Hematopoietic multipotent progenitor cell treated with erythropoietin and hydrocortisone succinate and interleukin-3 and kit ligand, for 4 days (in vitro differentiated cells): Measurements from ENCODE around the gene BAD.

ENCODE experiments used
- DNase-seq: peaks from one replicate; pipeline ENCODE4 v3.0.0-alpha.2; 2015

The BAD gene

DNA sequence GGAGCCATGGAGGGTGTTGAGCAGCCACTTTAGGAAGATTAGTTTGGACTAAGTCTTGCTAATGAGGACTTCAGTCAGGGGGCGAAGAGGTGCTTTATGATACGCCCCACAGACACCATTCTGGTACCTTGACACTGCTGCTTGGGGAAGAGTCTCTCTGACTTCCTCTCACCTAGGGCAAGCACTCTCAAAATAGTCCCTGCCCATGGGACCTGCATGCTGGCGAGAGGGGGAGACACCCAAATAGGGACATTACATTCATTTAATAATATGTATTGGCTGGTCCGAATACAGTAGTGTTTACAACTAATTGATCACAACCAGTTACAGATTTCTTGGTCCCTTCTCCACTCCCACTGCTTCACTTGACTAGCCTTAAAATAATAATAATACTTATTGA, 11.3 kb upstream of the BAD start:
- DNase-seq = no peak

DNA sequence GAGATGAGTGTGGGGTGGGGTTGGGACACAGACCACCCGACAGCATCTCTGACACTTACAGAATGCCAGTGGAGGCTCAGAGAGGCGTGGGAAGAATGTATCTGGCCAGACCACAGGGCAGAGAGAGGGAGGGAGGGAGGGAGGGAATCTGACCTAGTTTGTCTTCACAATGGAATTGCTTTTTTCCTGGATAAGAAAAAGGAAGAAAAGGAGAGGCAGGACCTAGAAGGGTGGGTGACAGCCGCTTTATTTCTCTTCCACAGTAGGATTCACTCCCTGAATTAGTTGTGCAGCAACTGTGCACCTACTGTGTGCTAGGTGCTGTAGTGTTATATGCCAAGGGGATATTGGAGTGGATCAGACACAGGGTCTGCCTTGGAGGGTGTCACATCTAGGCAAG, 10.3 kb upstream of the BAD start:
- DNase-seq = no peak

DNA sequence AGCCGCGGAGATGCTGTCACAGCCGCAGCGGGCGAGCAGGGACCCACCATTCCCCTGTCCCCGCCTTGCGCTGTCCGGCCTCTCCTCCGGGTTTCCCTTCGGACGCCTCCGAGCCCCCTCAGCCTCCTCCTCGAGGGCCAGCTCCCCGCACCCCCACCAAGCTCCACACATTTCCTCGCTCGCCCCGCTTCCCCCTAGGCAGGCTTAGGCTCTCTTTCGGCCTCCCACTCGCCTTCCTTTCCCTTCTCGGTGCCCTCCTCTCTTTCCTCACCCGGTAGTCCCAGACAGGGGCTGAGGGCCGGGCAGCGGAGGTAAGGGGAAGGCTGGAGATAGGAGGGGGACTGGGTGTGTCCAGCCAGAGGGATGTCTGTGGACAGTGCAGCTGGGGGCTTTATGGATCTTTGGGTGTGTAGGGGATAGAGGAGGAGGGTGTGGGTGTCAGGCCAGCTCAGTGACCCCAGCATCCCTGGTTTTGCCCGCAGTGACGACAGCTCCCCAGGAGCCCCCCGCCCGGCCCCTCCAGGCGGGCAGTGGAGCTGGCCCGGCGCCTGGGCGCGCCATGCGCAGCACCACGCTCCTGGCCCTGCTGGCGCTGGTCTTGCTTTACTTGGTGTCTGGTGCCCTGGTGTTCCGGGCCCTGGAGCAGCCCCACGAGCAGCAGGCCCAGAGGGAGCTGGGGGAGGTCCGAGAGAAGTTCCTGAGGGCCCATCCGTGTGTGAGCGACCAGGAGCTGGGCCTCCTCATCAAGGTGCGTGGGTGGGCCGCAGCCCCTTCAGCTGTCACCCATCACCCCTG, 8.2 kb upstream of the BAD start:
- DNase-seq = no peak

DNA sequence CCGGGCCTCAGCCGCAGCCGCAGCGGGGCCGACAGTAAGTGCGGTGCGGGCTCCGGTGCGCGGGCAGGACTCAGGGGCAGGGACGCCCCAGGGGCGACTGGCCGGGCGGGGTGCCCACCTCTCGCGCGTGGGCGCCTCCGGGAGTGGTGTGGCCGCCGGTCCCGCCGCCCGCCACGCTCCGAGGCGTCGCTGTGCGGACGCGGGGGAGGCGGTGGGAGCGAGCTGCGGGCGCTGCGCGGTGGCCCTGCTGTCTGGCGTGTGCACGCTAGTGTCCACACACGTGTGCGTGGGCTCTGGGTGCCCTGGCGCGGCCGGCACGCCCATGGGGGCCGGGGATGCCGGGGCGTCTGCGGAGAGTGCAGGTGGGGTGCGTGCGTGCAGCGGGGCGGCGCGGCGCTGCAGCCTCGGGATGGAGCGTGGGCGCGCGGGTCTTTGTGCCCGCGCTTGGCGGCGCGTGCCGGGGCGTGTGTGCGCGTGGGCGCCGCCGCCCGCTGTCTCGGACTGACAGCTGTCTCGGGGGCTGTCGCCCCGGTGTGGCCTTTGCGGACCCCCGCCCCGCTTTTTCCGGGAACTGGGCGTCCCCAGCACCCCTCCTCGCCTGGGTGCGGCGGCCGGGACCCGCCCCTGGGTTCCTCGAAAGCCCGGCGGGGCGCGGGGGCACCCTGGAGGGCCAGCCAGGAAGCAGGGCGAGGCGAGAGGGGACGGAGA, 7.4 kb upstream of the BAD start:
- no peak for DNase-seq

DNA sequence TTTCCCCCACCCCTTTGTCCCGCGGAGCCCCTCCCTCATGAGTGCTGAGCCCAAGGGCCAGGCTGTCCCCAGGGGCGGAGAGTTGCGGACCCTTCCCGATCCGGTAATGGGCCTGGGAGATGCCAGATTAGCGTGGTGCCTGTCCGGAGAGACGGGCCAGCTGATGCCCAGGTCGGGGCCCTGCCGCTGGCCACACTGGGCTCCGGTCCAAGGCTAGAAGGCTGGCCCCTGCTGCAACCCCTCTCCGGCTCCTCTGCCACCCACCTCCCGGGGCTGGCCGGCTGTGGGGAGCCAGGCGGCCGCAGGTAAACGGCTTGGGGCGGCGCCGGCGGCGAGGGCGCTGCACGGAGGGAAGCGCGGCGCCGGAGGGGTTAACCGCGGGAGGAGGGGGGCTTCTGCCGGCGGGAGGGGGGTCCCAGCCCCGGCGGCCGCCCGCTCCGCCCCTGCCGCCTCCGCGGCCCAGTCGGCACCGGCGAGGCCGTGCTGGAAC, 6.8 kb upstream of the BAD start, which contains the start of gene KCNK4:
Gene KCNK4, plus strand, starts transcription at position 41 of the 490 bp plus-strand sequence. CDS start 1,717 bp downstream, outside the sequence.
- no peak for DNase-seq

DNA sequence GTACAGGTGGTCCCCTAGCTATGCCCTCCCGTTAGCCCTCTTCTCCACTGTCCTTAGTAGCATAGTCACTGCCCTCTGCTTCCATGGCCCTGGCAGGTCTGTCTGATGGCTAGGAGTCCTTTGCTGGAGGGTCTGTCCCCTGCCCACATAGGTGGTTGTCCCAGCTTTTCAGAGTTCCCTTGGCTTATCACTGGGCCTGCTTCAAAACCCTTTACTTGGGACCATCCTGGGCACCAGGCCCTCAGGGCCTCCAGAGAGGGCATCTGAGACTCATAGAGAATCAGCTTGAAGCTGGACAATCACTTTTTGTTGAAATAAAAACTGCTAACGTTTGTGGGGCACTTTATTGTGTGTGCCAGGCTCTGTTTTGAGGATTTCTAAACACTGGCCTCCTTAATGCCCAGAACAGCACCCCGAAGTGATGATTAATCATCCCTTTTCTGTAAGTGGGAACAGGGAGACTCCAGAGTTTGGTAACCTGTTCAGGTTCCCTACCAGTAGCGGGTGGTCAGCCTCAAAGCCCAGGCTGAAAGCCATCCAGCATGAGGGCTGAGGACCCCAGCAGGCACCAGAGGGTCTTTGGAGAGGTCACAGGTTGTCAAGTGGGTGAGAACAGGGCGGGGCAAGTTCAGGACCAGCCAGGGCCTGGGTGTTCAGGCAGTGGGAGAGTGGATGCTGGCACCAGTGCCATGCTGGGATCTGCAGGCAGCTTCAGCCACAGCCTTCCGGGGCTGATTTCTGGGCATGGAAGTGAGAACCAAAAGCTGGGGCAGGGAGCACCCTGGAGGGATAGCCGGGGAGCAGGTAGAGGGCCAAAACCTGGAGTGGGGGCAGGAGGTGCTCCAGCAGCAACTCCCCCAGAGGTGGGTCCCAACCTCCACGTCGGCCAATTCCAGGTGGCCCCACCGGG, 6.1 kb upstream of the BAD start:
- no peak for DNase-seq

DNA sequence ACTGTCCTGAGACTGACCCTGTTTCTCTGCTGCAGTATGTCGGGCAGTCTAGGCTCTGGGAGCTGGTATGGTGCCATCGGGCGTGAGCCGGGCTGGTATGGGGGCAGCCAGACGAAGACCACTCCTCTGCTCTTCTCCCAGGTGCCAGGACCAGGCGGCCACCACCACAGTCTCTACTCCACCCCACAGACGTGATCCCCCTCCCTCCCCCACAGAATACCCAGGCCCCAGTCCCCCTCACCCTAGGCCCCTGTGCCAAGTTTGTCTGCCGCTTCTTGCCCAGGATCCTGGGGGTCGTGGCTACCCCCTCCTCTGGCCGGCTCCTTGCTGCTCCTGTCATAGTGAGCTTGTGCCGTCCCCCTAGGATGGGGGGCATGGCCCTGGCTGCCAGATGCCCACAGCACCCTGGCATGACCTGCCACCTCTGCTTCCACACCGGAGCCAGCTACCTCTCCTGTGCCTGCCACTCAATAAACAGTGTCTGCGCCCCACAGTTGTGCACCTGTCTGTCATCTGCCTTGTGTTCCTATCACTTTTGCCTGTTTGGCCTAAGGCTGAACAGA, 4.6 kb upstream of the BAD start:
- no peak for DNase-seq

DNA sequence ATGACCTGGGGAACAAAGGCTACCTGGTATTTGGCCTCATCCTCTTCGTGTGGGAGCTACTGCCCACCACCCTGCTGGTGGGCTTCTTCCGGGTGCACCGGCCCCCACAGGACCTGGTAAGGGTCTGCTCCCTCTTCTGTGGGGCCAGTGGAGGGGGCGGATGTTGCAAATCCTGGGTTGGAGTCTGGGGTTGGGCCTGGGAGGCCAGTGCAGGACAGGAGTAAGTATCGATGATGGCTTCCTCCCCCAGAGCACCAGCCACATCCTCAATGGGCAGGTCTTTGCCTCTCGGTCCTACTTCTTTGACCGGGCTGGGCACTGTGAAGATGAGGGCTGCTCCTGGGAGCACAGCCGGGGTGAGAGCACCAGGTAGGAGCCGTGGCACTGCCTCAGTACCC, 3.9 kb upstream of the BAD start:
- no peak for DNase-seq

DNA sequence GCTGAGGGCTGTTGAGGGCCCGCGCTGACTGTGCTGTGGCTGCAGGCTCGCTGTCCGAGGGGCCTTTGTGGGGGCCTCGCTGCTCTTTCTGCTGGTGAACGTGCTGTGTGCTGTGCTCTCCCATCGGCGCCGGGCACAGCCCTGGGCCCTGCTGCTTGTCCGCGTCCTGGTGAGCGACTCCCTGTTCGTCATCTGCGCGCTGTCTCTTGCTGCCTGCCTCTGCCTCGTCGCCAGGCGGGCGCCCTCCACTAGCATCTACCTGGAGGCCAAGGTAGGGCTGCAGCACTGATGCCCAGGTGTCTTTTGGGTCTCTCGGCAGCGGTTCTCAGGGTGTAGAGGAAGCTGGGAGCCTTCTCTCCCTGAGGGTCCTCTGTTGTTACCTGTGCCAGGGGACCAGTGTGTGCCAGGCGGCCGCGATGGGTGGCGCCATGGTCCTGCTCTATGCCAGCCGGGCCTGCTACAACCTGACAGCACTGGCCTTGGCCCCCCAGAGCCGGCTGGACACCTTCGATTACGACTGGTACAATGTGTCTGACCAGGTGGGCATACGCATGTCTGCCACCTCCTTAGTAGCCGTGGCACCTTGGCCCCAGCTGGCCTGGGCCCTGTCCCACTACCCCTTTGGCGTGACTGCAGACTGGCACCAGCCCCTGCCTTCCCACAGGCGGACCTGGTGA, 3.3 kb upstream of the BAD start:
- DNase-seq = no peak

DNA sequence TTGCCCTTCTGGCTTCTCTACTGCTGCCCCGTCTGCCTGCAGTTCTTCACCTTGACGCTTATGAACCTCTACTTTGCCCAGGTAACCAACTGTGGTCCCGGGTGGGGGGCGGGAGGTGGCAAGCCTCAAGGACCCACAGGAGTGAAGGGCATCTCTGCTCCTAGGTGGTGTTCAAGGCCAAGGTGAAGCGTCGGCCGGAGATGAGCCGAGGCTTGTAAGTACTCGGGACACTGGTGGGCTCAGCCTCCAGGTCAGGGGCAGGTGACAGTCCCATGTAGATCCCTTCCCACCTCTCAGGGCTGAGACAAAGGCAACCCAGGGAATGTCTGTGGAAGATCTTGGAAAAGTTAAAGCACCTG, 2.3 kb upstream of the BAD start:
- DNase-seq = no peak

DNA sequence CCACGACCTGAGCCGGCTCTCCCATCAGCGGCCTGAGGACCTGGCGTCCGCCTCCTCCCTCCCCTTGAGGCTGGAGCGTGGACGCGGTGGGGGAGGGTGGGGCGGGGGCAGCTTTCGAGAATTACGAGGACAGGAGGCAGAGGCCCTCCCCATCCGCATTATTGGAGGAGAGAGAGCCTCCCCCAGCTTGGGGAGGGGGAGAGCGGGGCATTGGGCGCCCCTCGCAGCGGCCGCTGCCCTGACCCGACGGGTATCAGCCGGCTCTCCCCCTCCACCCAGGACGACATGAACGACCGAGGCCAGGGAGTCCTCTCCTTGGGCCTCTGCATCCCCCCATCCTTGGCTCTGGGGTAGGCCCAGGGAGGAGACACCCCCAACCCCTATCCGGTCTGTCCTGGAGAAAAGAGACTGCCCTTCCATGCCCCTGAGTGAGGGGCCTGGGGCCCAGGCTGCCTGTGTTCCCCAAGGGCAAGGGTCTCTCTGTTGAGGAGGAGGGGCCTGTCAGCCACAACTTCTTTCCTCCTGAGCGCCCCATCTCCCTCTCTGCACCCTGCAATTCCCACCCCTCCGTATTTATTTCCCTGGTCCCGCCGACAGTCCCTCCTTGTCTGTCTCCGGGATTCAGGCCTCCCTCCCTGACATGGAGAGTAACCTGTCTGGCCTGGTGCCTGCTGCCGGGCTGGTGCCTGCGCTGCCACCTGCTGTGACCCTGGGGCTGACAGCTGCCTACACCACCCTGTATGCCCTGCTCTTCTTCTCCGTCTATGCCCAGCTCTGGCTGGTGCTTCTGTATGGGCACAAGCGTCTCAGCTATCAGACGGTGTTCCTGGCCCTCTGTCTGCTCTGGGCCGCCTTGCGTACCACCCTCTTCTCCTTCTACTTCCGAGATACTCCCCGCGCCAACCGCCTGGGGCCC, 1.7 kb upstream of the BAD start:
- DNase-seq = peak; percentile 73

DNA sequence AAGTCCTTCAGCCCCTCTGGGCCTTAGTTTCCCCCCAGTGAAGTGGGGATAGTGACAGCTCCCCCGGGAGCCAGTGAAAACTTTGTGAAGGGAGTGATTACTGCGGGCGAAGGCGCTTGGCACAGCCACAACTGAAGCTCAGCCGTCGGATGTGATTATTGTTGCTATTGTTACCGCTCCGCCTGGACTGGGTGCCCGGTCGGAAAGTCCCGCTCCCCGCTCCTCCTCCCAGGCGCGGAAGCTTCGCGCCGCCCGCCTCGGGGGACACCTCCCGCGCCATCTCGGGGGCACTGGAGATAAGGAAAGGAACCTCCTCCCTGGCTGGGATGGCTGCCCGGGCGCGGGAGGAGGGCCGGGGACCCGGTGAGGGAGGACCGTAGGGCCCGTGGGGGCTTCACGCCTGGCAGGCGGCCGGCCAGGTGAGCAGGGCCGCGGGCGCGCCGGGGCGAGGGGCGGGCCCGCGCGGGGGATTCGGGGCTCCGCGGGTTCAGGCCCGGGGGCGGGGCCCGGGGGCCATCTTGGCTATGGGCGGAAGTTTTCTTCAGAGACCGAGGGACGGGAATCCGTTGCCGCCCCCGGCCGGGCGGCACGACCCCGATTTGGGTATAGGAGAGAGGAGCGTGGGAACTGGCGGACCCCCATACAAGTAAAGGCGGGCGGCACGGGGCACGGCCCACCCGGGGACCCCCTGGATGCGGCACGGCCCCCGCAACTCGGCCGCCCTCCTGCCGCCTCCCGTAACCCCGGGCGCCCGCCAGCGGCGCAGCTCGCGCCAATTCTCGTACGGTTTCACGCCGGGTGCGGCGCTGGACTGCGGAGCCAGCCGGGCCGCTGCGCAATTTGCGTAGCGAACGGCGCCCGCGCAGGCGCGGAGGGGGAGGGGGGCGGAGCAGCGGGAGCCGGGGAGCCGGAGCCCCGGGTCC, 758 bp upstream of the BAD start, which contains the start of gene GPR137:
Gene GPR137, plus strand, starts transcription at position 887 of the 923 bp plus-strand sequence. CDS start 677 bp downstream, outside the sequence.
- DNase-seq = peak; percentile 92

DNA sequence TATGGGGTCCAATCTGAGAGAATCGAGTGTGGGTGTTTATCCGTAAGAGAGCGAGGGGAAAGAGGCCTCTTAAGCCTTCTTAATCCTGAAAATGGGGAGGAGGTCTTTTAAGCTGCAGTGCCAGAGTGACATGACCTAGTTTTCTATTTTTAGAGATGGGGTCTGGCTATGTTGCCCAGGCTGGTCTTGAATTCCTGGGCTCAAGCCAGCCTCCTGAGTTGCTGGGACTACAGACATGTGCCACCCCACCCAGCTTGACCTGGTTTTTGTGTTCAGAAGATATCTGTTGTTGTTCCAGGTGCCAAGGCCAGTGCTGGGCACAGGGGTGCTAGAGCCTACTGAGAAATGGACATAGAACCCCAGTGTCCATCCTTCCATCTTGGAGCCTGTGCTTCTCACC, 1.4 kb downstream of the BAD start:
- no peak for DNase-seq

DNA sequence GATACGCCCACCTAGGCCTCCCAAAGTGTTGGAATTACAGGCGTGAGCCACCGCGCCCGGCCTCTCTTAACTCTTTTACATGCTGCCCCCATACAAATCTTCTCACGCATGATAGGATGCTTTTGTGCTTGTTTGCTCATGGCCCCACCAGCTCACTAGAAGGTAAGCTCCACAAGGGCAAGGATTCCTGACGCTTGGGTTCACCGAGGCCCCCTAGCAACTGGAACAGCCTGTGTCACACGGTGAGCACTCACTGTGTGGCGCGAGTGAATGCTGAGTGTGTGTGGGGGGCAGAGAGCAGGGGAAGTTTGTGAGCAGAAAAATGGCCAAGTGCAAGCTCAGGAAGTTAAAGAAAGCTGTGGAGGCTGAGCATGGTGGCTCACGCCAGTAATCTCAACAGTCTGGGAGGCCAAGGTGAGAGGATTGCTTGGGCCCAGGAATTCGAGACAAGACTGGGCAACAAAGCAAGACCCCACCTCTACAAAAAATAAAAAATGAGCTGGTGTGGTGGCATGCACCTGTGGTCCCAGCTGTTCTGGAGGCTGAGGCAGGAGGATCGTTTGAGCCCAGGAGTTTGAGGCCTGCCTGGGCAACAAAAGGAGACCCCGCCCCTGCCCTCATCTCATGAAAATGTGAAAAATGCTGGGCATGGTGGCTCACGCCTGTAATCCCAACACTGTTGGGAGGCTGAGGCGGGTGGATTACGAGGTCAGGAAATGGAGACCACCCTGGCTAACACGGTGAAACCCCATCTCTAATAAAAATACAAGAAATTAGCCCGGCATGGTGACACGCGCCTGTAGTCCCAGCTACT, 2.3 kb downstream of the BAD start:
- no peak for DNase-seq

DNA sequence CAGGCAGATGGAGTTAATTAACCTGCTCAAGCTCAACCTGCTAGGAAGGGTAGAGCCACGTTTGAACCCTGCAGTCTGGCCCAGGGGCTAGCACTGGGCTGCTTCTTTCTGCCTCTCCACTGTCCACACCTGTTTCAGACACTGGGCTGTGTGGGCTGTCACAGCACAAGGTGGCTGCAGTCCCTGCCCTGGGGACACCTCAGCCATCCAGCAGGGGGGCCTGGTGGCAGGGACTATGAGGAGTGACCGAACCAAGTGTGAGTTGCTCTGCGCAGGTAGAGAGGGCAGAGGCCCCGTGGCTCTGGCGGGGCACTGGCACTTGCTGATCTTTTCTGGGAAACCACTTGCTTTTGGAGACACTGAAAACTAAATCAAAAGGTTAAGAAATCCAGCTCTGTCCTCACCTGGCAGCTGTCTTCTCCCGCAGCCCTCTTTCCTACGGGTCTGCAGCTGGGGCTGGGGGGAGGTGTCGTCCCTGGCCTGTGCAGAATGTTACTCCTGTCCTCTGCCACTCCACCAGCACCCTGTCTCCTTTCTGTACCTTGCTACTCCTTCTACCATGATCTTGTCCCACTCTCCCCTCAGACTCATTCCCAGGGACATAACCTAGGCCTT, 5.8 kb downstream of the BAD start:
- no peak for DNase-seq

DNA sequence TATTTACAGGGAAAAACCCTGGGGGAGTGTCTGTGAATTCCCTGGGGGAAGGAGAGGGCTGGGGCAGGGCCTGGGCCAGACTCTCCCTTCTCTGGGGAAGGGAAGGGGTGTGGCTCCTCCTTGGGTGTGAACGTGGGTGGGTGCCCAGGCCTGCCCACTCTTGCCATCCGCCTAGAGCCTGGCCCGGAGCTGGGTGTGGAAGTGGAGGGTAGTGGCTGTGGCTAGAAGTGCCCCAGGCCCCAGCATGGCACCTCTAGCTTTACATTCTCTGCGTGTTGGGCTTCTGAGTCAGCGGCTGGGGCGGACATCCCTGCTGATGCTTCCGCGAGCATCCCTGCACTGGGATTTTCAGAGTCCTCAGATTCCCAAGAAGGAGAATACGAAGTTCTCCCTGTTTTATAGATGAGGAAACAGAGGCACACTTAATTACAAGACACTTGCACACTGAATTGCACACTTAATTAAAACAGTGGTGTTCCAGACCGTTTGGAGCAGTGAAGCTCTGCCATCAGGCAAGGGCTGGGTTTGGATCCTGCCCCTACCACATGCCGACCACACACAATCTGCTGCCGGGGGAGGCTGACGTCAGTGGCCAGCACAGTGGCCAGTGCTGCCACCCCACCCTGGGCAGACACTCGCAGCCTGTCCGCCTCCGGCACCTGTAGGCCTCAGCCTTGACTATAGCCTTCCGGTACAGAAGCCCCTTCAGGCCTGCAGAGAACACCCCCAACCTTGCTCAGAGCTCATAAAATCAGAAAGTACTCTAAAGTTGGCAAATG, 7.6 kb downstream of the BAD start:
- DNase-seq = peak; percentile 48

DNA sequence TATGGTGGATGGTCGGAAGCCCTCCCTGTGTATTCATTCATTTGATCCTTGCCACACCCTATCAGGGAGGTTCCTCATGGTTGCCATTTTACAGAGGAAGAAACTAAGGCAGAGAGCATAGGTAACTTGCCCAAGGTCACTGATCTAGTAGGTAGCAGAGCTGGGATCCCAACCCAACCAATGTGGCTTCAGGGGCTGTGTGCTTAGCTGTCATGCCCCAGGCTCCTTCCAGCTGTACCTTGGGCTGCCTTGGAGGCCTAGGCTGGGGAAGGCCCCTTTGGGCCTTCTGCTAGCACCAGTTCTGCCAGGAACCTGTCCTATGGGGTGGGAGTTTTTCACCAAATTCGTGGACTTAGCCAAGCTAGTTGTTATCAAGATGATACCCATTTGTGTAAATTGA, 8.6 kb downstream of the BAD start:
- no peak for DNase-seq
